HepG2 (cell line): ENCODE results near the gene PPP1R9B. TPM values are rescaled to one million over a fixed set of nuclear protein-coding genes. Genes with fewer than 3 reads are reported as not detected.

ENCODE experiments used
- ATAC-seq: fragments of 200-7000 bp; cut with Tn5 transposase; 3 replicates; pipeline ENCODE4 v1.9.1; 2020; ENCODE audit warnings: mild to moderate bottlenecking, moderate library complexity
- BruUV-seq: library from RNA; stranded (reverse); fragments of 400-500 nt; replicated peaks from 2 replicates; lab custom pipeline; 2021; lab: Mats Ljungman, UMichigan
- CTCF ChIA-PET: fragments of 300-600 bp; formaldehyde crosslinking; extraction: SDS; loops from one replicate; lab custom pipeline; 2021; ENCODE audit warnings: low total read pairs, inconsistent platforms, low intra/inter-chr PET ratio; lab: Yijun Ruan, JAX
- POLR2A ChIA-PET: fragments of 350-600 bp; sonication (Branson Sonifier 250); formaldehyde crosslinking; loops from one replicate; lab custom pipeline; 2020; ENCODE audit warnings: antibody characterized with exemption, inconsistent platforms; lab: Yijun Ruan, JAX
- DNase-seq: peaks from one replicate; pipeline ENCODE4 v3.0.0-alpha.2; 2015; ENCODE audit warnings: low spot score
- FAIRE-seq: peaks from 3 replicates; lab custom pipeline; 2011; peaks lifted over from hg19 to GRCh38; lab: Jason Lieb, UNC
- H2AFZ ChIP-seq: one replicate; pipeline ENCODE4 v1.6.1; 2011; ENCODE audit warnings: low read length, inconsistent platforms
- H3K27ac ChIP-seq: fragments of 300-600 bp; 3 replicates; pipeline ENCODE4 v1.8.0; 2011; ENCODE audit warnings: mixed run types, mild to moderate bottlenecking, mixed read lengths, low read length, inconsistent platforms; ENCODE audit not compliant: insufficient read depth; ENCODE audit errors: extremely low read length
- H3K27me3 ChIP-seq, 2 experiments: fragments of 200-600 bp in 1 of 2; 2 replicates in 1 of 2; 3 replicates in 1 of 2; pipeline versions ENCODE4 v1.6.0 to v1.8.0; 2011; ENCODE audit warnings: low read length in 2 of 2, mild to moderate bottlenecking in 2 of 2, moderate library complexity in 2 of 2, inconsistent platforms in 1 of 2; ENCODE audit not compliant: insufficient read depth in 2 of 2, control insufficient read depth in 1 of 2
- H3K36me3 ChIP-seq, 2 experiments: fragments of 200-600 bp in 1 of 2; replicated peaks in 1 of 2; 2 replicates in 1 of 2; 3 replicates in 1 of 2; pipeline versions ENCODE4 v1.5.1 to v1.8.0; 2011; ENCODE audit warnings: low read length in 2 of 2, inconsistent platforms in 1 of 2; ENCODE audit not compliant: insufficient read depth in 2 of 2, control insufficient read depth in 1 of 2
- H3K4me1 ChIP-seq: 2 replicates; pipeline ENCODE4 v1.5.1; 2012; ENCODE audit warnings: low read length, inconsistent platforms; ENCODE audit not compliant: insufficient read depth
- H3K4me2 ChIP-seq: 2 replicates; pipeline ENCODE4 v1.6.0; 2011; ENCODE audit warnings: low read depth, low read length, inconsistent platforms
- H3K4me3 ChIP-seq, 3 experiments: fragments of 200-600 bp in 1 of 3; sonication (generic), shearing (Covaris generic) in 1 of 3; replicated peaks in 1 of 3; 2 replicates each; pipeline ENCODE4 v1.5.1; 2011 to 2016; ENCODE audit warnings: low read length in 3 of 3, inconsistent platforms in 2 of 3, low read depth in 2 of 3, mild to moderate bottlenecking in 2 of 3, control low read depth in 1 of 3, mixed read lengths in 1 of 3; ENCODE audit not compliant: insufficient read depth in 1 of 3
- H3K79me2 ChIP-seq: one replicate; pipeline ENCODE4 v1.6.1; 2011; ENCODE audit warnings: low read length, inconsistent platforms; ENCODE audit not compliant: insufficient read depth
- H3K9ac ChIP-seq: 2 replicates; pipeline ENCODE4 v1.6.0; 2011; ENCODE audit warnings: mild to moderate bottlenecking, low read depth, low read length, inconsistent platforms; ENCODE audit not compliant: insufficient read depth
- H3K9me3 ChIP-seq: 2 replicates; pipeline ENCODE4 v1.5.1; 2012; ENCODE audit warnings: mild to moderate bottlenecking, low read length
- H4K20me1 ChIP-seq: 2 replicates; pipeline ENCODE4 v1.6.0; 2011; ENCODE audit warnings: inconsistent platforms, mild to moderate bottlenecking, low read length, moderate library complexity; ENCODE audit not compliant: insufficient read depth
- NCOA2 ChIP-seq: sonication (generic); formaldehyde crosslinking; IDR thresholded peaks from 2 replicates; pipeline ENCODE4 v1.8.0; 2022; ENCODE audit warnings: inconsistent platforms
- RBFOX2 ChIP-seq: fragments of 200-400 bp; formaldehyde crosslinking; IDR thresholded peaks from 2 replicates; pipeline ENCODE4 v1.6.1; 2017; ENCODE audit warnings: low read depth, mild to moderate bottlenecking, low read length
- SIN3B ChIP-seq: fragments of 150-350 bp; IDR thresholded peaks from 2 replicates; pipeline ENCODE4 v1.6.1; 2014; ENCODE audit warnings: low read length
- SIX1 ChIP-seq: sonication (generic); formaldehyde crosslinking; IDR thresholded peaks from 2 replicates; pipeline ENCODE4 v1.4.0; 2020; ENCODE audit warnings: missing genetic modification reagents, borderline replicate concordance
- SMARCC2 ChIP-seq: fragments of 450-650 bp; IDR thresholded peaks from 2 replicates; pipeline ENCODE4 v1.6.1; 2017; ENCODE audit warnings: antibody characterized with exemption, mild to moderate bottlenecking
- XRCC5 ChIP-seq: fragments of 200-400 bp; formaldehyde crosslinking; optimal IDR thresholded peaks from 2 replicates; pipeline ENCODE3; 2017; ENCODE audit warnings: mild to moderate bottlenecking, low read length
- ZBTB39 ChIP-seq: sonication (generic); formaldehyde crosslinking; IDR thresholded peaks from 2 replicates; pipeline ENCODE4 v1.5.0; 2020; ENCODE audit warnings: missing genetic modification reagents
- ZFP36 ChIP-seq: fragments of 150-350 bp; IDR thresholded peaks from 2 replicates; pipeline ENCODE4 v1.6.1; 2018; ENCODE audit warnings: borderline replicate concordance, low read length, low read depth; ENCODE audit not compliant: partially characterized antibody
- ZNF501 ChIP-seq: sonication (generic); formaldehyde crosslinking; IDR thresholded peaks from 2 replicates; pipeline ENCODE4 v1.5.1; 2020; ENCODE audit warnings: mild to moderate bottlenecking, moderate library complexity, missing genetic modification reagents
- ZNF607 ChIP-seq: sonication (generic); formaldehyde crosslinking; IDR thresholded peaks from 2 replicates; pipeline ENCODE4 v1.5.1; 2020; ENCODE audit warnings: missing genetic modification reagents, mild to moderate bottlenecking, borderline replicate concordance
- ZNF614 ChIP-seq: IDR thresholded peaks from 2 replicates; pipeline ENCODE4 v1.6.1; 2018; ENCODE audit warnings: missing biosample characterization, missing genetic modification reagents, inconsistent platforms, borderline replicate concordance
- WGBS: methylation state at CpG from one replicate; pipeline ENCODE4 v1.1.6; 2017; ENCODE audit warnings: low lambda C conversion rate; 5-methylcytosine and 5-hydroxymethylcytosine counted together
- in situ Hi-C: cut with HindIII; loops from 2 replicates; pipeline ENCODE4 v1.10.0; 2017; ENCODE audit warnings: low pct_unique_long_range_greater_than_20kb; ENCODE audit not compliant: extremely low pct_ligation_motif_present
- intact Hi-C: fragments of 100-400 bp; cut with micrococcal nuclease; formaldehyde crosslinking; loops from one replicate; pipeline ENCODE4 v1.10.0; 2022; ENCODE audit not compliant: unreplicated experiment
- polyA plus RNA-seq, 8 experiments: library from polyadenylated mRNA; depleted of rRNA in 3 of 8; stranded (reverse) in 7 of 8; unstranded in 1 of 8; fragments of >200 nt; fragmentation: Illumina TruSeq in 4 of 8; extraction: Trizol in 4 of 8; gene quantifications; 2 replicates each; pipeline versions ENCODE4 v1.2.1 to v1.2.3, GENCODE V29; 2011 to 2016; ENCODE audit warnings: low read depth in 4 of 8, missing spikeins in 1 of 8, mixed read lengths in 1 of 8; ENCODE audit not compliant: insufficient read depth in 1 of 8
- total RNA-seq, 5 experiments: library from RNA; depleted of rRNA; stranded (reverse); fragments of >200 nt; fragmentation: Illumina TruSeq; extraction: Trizol; gene quantifications; 2 replicates each; pipeline ENCODE4 v1.2.3, GENCODE V29; 2016; ENCODE audit warnings: low read depth in 1 of 5
- TF ChIP-seq, protein P1 (sequence below): sonication (generic); formaldehyde crosslinking; IDR thresholded peaks from 2 replicates; pipeline ENCODE4 v1.5.1; 2020; ENCODE audit warnings: mild to moderate bottlenecking, missing genetic modification reagents, moderate library complexity

The PPP1R9B gene
- total and polyA plus RNA-seq, 2 of the 13 experiments (the other 11 are each of a cell fraction or from before 2014, with no cell fraction given) = 9.4 to 15.8 TPM

- TF ChIP-seq XRCC5 (peak; percentile 80), NCOA2 (CRISPR knock-in tag) (no peak), ZNF614 (CRISPR knock-in tag) (0 out of 2 replicates have a peak, but pooled peaks have one; percentile 46), RBFOX2 (no peak)
Observed at GRCh38 chr17:50114849-50115357, 35.6 kb downstream of the PPP1R9B start (continued).

- BruUV-seq = no TSS peak
- in situ Hi-C loops (no loop called here), intact Hi-C loops (no loop called here)
- Histone ChIP-seq H3K4me2 (no peak overlapping the region), H3K27ac (no peak overlapping the region), H3K27me3 (peaks cover 0 to 31% of the 10 kb centered on the region in 2 experiments; a peak in 3 of 5 replicates), H3K36me3 (no peaks in the 10 kb centered on the region), H3K9ac (no peak overlapping the region), H3K4me1 (peaks cover 72% of the 10 kb centered on the region), H3K9me3 (no peaks in the 10 kb centered on the region)
- DNase-seq = no peak
- 65% methylated on average over 4 of the region's 4 CpGs for WGBS
- POLR2A ChIA-PET = interaction anchor here (1.5 kb wide), 1 partner anchor 9 kb away, joined by 6 read pairs; no protein-coding TSS in a partner anchor
- TF ChIP-seq ZBTB39 (CRISPR knock-in tag) (no peak), ZNF501 (CRISPR knock-in tag) (peak; percentile 62; the same call in 1 of the 2 replicates), SIX1 (CRISPR knock-in tag) (no peak), ZFP36 (peak; percentile 83), SMARCC2 (no peak), SIN3B (no peak), ZNF607 (CRISPR knock-in tag) (peak; percentile 77; the same call in 1 of the 2 replicates)
- TF ChIP-seq, protein P1, sequence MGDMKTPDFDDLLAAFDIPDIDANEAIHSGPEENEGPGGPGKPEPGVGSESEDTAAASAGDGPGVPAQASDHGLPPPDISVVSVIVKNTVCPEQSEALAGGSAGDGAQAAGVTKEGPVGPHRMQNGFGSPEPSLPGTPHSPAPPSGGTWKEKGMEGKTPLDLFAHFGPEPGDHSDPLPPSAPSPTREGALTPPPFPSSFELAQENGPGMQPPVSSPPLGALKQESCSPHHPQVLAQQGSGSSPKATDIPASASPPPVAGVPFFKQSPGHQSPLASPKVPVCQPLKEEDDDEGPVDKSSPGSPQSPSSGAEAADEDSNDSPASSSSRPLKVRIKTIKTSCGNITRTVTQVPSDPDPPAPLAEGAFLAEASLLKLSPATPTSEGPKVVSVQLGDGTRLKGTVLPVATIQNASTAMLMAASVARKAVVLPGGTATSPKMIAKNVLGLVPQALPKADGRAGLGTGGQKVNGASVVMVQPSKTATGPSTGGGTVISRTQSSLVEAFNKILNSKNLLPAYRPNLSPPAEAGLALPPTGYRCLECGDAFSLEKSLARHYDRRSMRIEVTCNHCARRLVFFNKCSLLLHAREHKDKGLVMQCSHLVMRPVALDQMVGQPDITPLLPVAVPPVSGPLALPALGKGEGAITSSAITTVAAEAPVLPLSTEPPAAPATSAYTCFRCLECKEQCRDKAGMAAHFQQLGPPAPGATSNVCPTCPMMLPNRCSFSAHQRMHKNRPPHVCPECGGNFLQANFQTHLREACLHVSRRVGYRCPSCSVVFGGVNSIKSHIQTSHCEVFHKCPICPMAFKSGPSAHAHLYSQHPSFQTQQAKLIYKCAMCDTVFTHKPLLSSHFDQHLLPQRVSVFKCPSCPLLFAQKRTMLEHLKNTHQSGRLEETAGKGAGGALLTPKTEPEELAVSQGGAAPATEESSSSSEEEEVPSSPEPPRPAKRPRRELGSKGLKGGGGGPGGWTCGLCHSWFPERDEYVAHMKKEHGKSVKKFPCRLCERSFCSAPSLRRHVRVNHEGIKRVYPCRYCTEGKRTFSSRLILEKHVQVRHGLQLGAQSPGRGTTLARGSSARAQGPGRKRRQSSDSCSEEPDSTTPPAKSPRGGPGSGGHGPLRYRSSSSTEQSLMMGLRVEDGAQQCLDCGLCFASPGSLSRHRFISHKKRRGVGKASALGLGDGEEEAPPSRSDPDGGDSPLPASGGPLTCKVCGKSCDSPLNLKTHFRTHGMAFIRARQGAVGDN (CRISPR knock-in tag) = 0 out of 2 replicates have a peak, but pooled peaks have one; percentile 22
- TF ChIP-seq, all 625 proteins: peak for 4
- H3K79me2 ChIP-seq = no peaks in the 10 kb centered on the region
- H2AFZ ChIP-seq = no peak overlapping the region
- H3K4me3 ChIP-seq = no peak overlapping the region
- H4K20me1 ChIP-seq = no peaks in the 10 kb centered on the region
- CTCF ChIA-PET = interaction anchor here (1.0 to 3.6 kb wide), 3 partner anchors 20 to 183 kb away, joined by 3 to 15 read pairs (median 7); partner anchors contain the start of gene PDK2
- no peak for ATAC-seq
- FAIRE-seq = no peak
Observed at GRCh38 chr17:50114401-50114800, 36.1 kb downstream of the PPP1R9B start.
